C4-2B (cell line): ENCODE measurements around the gene CLIP4.

Experiments
- CTCF ChIP-seq: fragments of 450-650 bp; conservative IDR thresholded peaks from 2 replicates; pipeline ENCODE4 v1.5.1; 2017; ENCODE audit warnings: mild to moderate bottlenecking
- ZFX ChIP-seq: fragments of 450-650 bp; IDR thresholded peaks from 2 replicates; pipeline ENCODE4 v1.6.1; 2017

GRCh38 chr2:29100564-29100963 is 14.7 kb upstream of the CLIP4 start:
- TF ChIP-seq CTCF (no peak), ZFX (no peak)
